ENCODE results near the gene WDR4. TPM values are rescaled to one million over a fixed set of nuclear protein-coding genes. Genes with fewer than 3 reads are reported as not detected.

WDR4 gene
- total RNA-seq, 1 donor from 2014 or later = 15.7 TPM

DNA sequence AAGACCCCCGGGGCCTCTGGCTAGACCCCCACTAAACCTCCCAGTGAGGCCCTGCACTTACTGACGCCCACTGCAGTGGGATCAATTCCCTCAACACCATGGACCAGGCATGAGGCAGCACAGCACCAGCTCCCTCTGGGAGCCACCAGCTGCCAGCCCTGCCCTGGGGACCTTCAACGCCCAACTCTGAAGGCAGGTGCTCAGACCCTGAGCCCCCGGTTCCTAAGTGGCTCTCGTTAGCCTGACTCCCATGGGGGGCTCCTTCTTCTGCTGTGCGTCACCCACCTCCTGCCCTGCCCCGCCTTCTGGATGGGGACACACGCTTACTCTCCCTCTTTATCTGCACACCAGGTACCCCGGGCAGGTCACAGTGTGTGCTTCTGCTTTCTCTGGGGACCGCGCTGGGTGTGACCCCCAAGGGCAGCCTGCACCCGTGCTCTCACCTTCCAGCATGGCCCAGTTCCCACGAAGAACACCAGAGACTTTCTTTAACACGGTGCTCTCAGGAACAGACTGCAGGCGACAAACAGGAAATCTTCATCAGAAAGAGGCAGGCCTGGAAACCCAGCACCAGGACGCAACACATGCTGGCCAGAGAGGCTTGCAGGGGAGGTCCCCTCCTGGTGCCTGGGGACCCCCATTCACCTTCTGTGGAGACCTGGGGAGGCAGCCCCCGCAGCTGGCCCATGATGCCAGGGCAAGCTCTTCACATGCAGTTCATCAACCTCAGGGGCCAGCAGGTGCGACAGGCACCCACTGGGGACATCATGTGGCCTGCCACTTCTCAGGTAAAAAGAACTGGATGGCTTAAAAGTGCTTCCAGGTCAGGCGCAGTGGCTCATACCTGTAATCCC is 27.3 kb downstream of the WDR4 start:
- H3K36me3 Mint-ChIP-seq (ENCODE audit: unreplicated experiment) = no peaks in the 10 kb centered on the region
- no peak for DNase-seq
- H3K27ac Mint-ChIP-seq (ENCODE audit: unreplicated experiment) = peak overlapping the region; percentile 78
- TF ChIP-seq, protein P1, sequence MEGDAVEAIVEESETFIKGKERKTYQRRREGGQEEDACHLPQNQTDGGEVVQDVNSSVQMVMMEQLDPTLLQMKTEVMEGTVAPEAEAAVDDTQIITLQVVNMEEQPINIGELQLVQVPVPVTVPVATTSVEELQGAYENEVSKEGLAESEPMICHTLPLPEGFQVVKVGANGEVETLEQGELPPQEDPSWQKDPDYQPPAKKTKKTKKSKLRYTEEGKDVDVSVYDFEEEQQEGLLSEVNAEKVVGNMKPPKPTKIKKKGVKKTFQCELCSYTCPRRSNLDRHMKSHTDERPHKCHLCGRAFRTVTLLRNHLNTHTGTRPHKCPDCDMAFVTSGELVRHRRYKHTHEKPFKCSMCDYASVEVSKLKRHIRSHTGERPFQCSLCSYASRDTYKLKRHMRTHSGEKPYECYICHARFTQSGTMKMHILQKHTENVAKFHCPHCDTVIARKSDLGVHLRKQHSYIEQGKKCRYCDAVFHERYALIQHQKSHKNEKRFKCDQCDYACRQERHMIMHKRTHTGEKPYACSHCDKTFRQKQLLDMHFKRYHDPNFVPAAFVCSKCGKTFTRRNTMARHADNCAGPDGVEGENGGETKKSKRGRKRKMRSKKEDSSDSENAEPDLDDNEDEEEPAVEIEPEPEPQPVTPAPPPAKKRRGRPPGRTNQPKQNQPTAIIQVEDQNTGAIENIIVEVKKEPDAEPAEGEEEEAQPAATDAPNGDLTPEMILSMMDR (IDR thresholded peaks at IDR 0.05; ENCODE audit: partially characterized antibody, unreplicated experiment) = no peak
- H3K4me3 Mint-ChIP-seq (ENCODE audit: unreplicated experiment) = peak overlapping the region; percentile 52
- H3K9me3 Mint-ChIP-seq (ENCODE audit: unreplicated experiment) = peaks cover 4% of the 10 kb centered on the region
- peaks cover 6% of the 10 kb centered on the region for H3K4me1 Mint-ChIP-seq (ENCODE audit: low read depth, unreplicated experiment)
- H3K27me3 Mint-ChIP-seq (ENCODE audit: unreplicated experiment) = peaks cover 9% of the 10 kb centered on the region

DNA sequence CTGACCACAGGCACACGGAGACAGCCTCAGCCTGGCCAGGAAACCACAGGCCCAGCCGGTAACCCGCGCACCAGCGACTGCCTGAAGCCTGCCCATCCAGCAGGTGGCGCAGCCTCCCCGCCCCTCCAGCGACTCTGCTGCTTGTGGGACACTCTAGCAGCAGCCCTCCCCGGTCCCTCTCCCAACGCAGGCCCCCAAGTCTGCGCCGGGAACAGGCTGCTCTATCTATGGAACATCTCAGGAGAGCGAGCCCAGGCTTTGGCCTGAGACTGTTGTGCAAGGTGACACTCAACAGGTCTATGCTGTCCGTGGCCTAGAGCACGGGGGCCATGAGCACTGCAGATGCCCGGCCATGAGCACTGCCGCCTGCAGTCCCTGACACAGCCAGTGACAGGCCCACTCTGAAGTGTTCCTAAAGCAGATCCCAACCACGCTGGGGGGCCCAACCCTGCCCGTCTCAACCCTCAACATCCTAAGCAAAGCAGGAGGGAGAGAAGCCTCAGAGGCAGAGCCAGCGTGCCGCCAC is 28.4 kb downstream of the WDR4 start:
- DNase-seq = no peak
- no peak overlapping the region for H3K27ac Mint-ChIP-seq (ENCODE audit: unreplicated experiment)

DNA sequence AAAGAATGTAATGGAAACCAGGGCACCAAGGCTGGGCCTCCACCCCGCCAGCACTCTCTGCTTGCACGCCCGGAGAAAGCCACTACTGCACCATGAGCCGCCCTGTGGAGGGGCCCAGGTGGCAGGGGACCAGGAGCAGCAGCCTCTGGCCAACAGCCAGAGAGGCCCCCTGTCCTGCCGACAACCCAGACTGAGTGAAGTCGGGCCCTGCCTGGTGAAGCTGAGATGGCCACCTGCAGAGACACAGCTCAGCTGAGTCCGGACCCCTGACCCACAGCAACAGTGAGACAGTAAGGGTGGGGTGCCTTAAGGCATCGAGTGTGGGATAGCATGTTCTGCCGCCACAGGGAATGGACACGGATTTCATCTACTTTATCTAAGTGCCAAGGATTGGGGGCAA is 28.9 kb downstream of the WDR4 start:
- TF ChIP-seq, protein P1 (IDR thresholded peaks at IDR 0.05; ENCODE audit: partially characterized antibody, unreplicated experiment) = no peak
- no peak overlapping the region for H3K4me3 Mint-ChIP-seq (ENCODE audit: unreplicated experiment)
- H3K9me3 Mint-ChIP-seq (ENCODE audit: unreplicated experiment) = peaks cover 6% of the 10 kb centered on the region
- peaks cover 10% of the 10 kb centered on the region for H3K27me3 Mint-ChIP-seq (ENCODE audit: unreplicated experiment)
- no peaks in the 10 kb centered on the region for H3K36me3 Mint-ChIP-seq (ENCODE audit: unreplicated experiment)
- peaks cover 3% of the 10 kb centered on the region for H3K4me1 Mint-ChIP-seq (ENCODE audit: low read depth, unreplicated experiment)
- DNase-seq = no peak
- H3K27ac Mint-ChIP-seq (ENCODE audit: unreplicated experiment) = no peak overlapping the region

More for the DNA sequence above, 28.4 kb downstream of the WDR4 start:
- H3K9me3 Mint-ChIP-seq (ENCODE audit: unreplicated experiment) = peaks cover 6% of the 10 kb centered on the region
- TF ChIP-seq, protein P1 (IDR thresholded peaks at IDR 0.05; ENCODE audit: partially characterized antibody, unreplicated experiment) = peak; percentile 51
- H3K27me3 Mint-ChIP-seq (ENCODE audit: unreplicated experiment) = peaks cover 8% of the 10 kb centered on the region
- H3K4me3 Mint-ChIP-seq (ENCODE audit: unreplicated experiment) = no peak overlapping the region
- H3K4me1 Mint-ChIP-seq (ENCODE audit: low read depth, unreplicated experiment) = peaks cover 3% of the 10 kb centered on the region
- H3K36me3 Mint-ChIP-seq (ENCODE audit: unreplicated experiment) = no peaks in the 10 kb centered on the region

DNA sequence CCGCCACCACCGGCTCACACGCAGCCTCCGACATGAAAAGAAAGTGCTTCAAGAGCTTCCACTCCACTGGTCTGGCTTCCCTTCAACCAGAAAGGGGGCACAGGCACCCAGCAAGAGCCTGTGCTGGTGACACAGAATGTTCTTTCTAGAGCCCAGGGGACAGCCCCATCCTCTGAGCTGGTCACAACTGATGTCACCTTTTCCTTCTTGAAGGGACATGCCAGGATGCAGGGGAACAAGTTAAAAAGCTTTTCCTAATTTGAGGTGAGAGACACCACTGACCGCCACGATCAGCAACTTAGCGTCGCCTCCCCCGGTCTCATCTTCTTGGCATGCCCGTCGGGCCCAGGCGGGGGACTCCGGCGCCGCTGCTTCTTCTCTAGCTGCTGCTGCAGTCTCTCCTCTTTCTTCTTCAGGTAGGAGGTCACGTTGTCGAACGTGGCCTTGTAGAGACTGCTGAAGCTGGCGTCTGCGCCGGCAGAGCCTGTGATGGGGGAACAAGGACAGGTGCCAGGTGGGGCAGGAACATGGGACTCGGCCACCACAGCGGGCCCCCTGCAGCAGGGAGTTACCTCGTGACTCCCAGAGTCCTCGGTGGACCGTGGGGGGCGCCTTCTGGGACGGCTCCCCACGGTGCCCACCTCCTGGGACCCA is 29.5 kb downstream of the WDR4 start:
- H3K4me3 Mint-ChIP-seq (ENCODE audit: unreplicated experiment) = no peak overlapping the region
- TF ChIP-seq, protein P1 (IDR thresholded peaks at IDR 0.05; ENCODE audit: partially characterized antibody, unreplicated experiment) = no peak
- no peaks in the 10 kb centered on the region for H3K36me3 Mint-ChIP-seq (ENCODE audit: unreplicated experiment)
- no peak for DNase-seq
- H3K4me1 Mint-ChIP-seq (ENCODE audit: low read depth, unreplicated experiment) = peaks cover 3% of the 10 kb centered on the region
- peaks cover 6% of the 10 kb centered on the region for H3K9me3 Mint-ChIP-seq (ENCODE audit: unreplicated experiment)
- H3K27me3 Mint-ChIP-seq (ENCODE audit: unreplicated experiment) = peaks cover 10% of the 10 kb centered on the region
- H3K27ac Mint-ChIP-seq (ENCODE audit: unreplicated experiment) = no peak overlapping the region
